Liver (tissue), 9 donors: ENCODE data around the gene PLCB1. TPM values are rescaled to one million over a fixed set of nuclear protein-coding genes. Genes with fewer than 3 reads are reported as not detected.

ENCODE experiments used
- DNase-seq: peaks from one replicate; pipeline ENCODE4 v3.0.0-alpha.2; 2017; ENCODE audit warnings: low spot score
- H3K27ac ChIP-seq, 2 donors: one replicate each; pipeline ENCODE4 v1.7.0; 2013; ENCODE audit warnings: inconsistent platforms in 2 of 2, low read length in 2 of 2, control low read depth in 1 of 2, low read depth in 1 of 2, mild to moderate bottlenecking in 1 of 2
- H3K27me3 ChIP-seq, 4 donors: one replicate each; pipeline versions ENCODE4 v1.6.1 to v1.7.0; 2013; ENCODE audit warnings: low read length in 3 of 4, inconsistent platforms in 1 of 4, mild to moderate bottlenecking in 1 of 4, moderate library complexity in 1 of 4; ENCODE audit not compliant: control insufficient read depth in 4 of 4, insufficient read depth in 4 of 4
- H3K36me3 ChIP-seq, 4 donors: one replicate each; pipeline versions ENCODE4 v1.6.1 to v1.7.0; 2013; ENCODE audit warnings: low read length in 3 of 4, mild to moderate bottlenecking in 3 of 4, low read depth in 1 of 4, moderate library complexity in 1 of 4; ENCODE audit not compliant: control insufficient read depth in 4 of 4, insufficient read depth in 3 of 4
- H3K4me1 ChIP-seq, 4 donors: one replicate each; pipeline versions ENCODE4 v1.6.1 to v1.7.0; 2013; ENCODE audit warnings: low read length in 3 of 4, mild to moderate bottlenecking in 3 of 4, moderate library complexity in 1 of 4; ENCODE audit not compliant: control insufficient read depth in 4 of 4, insufficient read depth in 4 of 4
- H3K4me3 ChIP-seq, 3 donors: one replicate each; pipeline versions ENCODE4 v1.6.1 to v1.7.0; 2013; ENCODE audit warnings: low read length in 3 of 3, control low read depth in 1 of 3, low read depth in 1 of 3, mild to moderate bottlenecking in 1 of 3
- H3K9ac ChIP-seq, 2 donors: one replicate each; pipeline ENCODE4 v1.7.0; 2013; ENCODE audit warnings: low read length in 2 of 2, mild to moderate bottlenecking in 2 of 2, moderate library complexity in 2 of 2, control low read depth in 1 of 2, low read depth in 1 of 2
- H3K9me3 ChIP-seq, 4 donors: one replicate each; pipeline versions ENCODE4 v1.6.1 to v1.7.0; 2013; ENCODE audit warnings: low read length in 3 of 4; ENCODE audit not compliant: control insufficient read depth in 4 of 4
- ATF3 ChIP-seq: IDR thresholded peaks from 2 replicates; pipeline ENCODE4 v1.6.1; 2016; ENCODE audit warnings: antibody characterized with exemption
- EGR1 ChIP-seq, 2 donors: IDR thresholded peaks; 2 replicates each; pipeline ENCODE4 v1.6.1; 2016 to 2018; ENCODE audit warnings: antibody characterized with exemption in 2 of 2, low read depth in 2 of 2
- FOXA1 ChIP-seq: IDR thresholded peaks from 2 replicates; pipeline ENCODE4 v1.6.1; 2016; ENCODE audit warnings: antibody characterized with exemption
- FOXA2 ChIP-seq: IDR thresholded peaks from 2 replicates; pipeline ENCODE4 v1.6.1; 2016; ENCODE audit warnings: antibody characterized with exemption
- GABPA ChIP-seq, 2 donors: IDR thresholded peaks in 1 of 2; conservative IDR thresholded peaks in 1 of 2; 2 replicates each; pipeline ENCODE4 v1.6.1; 2016; ENCODE audit warnings: antibody characterized with exemption in 2 of 2, mild to moderate bottlenecking in 1 of 2, moderate library complexity in 1 of 2
- HNF4A ChIP-seq, 2 donors: conservative IDR thresholded peaks; 2 replicates each; pipeline ENCODE4 v1.6.1; 2016; ENCODE audit warnings: antibody characterized with exemption in 2 of 2, mild to moderate bottlenecking in 2 of 2
- HNF4G ChIP-seq: IDR thresholded peaks from 2 replicates; pipeline ENCODE4 v1.6.1; 2016; ENCODE audit warnings: antibody characterized with exemption
- JUND ChIP-seq, 2 donors: IDR thresholded peaks; 2 replicates each; pipeline ENCODE4 v1.6.1; 2016; ENCODE audit warnings: antibody characterized with exemption in 2 of 2
- MAX ChIP-seq: IDR thresholded peaks from 2 replicates; pipeline ENCODE4 v1.6.1; 2016; ENCODE audit warnings: antibody characterized with exemption
- NR2F2 ChIP-seq: IDR thresholded peaks from 2 replicates; pipeline ENCODE4 v1.6.1; 2016; ENCODE audit warnings: antibody characterized with exemption
- RAD21 ChIP-seq, 2 donors: IDR thresholded peaks; 2 replicates each; pipeline ENCODE4 v1.6.1; 2016; ENCODE audit warnings: antibody characterized with exemption in 2 of 2, mild to moderate bottlenecking in 2 of 2
- REST ChIP-seq: IDR thresholded peaks from 2 replicates; pipeline ENCODE4 v1.6.1; 2016; ENCODE audit warnings: antibody characterized with exemption, mild to moderate bottlenecking
- RXRA ChIP-seq, 2 donors: IDR thresholded peaks; 2 replicates each; pipeline ENCODE4 v1.6.1; 2017 to 2018; ENCODE audit warnings: antibody characterized with exemption in 2 of 2, mild to moderate bottlenecking in 1 of 2
- SP1 ChIP-seq: IDR thresholded peaks from 2 replicates; pipeline ENCODE4 v1.6.1; 2018; ENCODE audit warnings: antibody characterized with exemption, mild to moderate bottlenecking
- TAF1 ChIP-seq: conservative IDR thresholded peaks from 2 replicates; pipeline ENCODE4 v1.6.1; 2016; ENCODE audit warnings: antibody characterized with exemption, mild to moderate bottlenecking
- YY1 ChIP-seq: IDR thresholded peaks from 2 replicates; pipeline ENCODE4 v1.6.1; 2016; ENCODE audit warnings: antibody characterized with exemption, mild to moderate bottlenecking
- WGBS: extraction: QIAGEN DNeasy Blood & Tissue Kit; methylation state at CpG from one replicate; pipeline ENCODE4 v1.1.7; 2013; 5-methylcytosine and 5-hydroxymethylcytosine counted together
- polyA plus RNA-seq, 2 donors: library from polyadenylated mRNA; stranded (reverse) in 1 of 2; unstranded in 1 of 2; fragments of 200-250 nt in 1 of 2; fragments of >200 nt in 1 of 2; fragmentation: Nextera tagmentation in 1 of 2; extraction: Ambion mirVana in 1 of 2; gene quantifications; one replicate each; pipeline versions ENCODE4 v1.2.1 to v1.2.3, GENCODE V29; 2013 to 2015
- total RNA-seq, 2 donors: library from RNA; depleted of rRNA; stranded (reverse); fragments of >200 nt; gene quantifications; one replicate each; pipeline ENCODE4 v1.2.3, GENCODE V29; 2014
- TF ChIP-seq, protein P1 (sequence below): IDR thresholded peaks from 2 replicates; pipeline ENCODE4 v1.6.1; 2016; ENCODE audit warnings: antibody characterized with exemption
- donor health status: healthy.
- donor health status: healthy.
- donor health status: healthy.
- donor health status: healthy.
- donor health status: healthy.

Gene PLCB1
- total and polyA plus RNA-seq, 4 donors: 3.7 to 13.5 (median 5.9) TPM

DNA sequence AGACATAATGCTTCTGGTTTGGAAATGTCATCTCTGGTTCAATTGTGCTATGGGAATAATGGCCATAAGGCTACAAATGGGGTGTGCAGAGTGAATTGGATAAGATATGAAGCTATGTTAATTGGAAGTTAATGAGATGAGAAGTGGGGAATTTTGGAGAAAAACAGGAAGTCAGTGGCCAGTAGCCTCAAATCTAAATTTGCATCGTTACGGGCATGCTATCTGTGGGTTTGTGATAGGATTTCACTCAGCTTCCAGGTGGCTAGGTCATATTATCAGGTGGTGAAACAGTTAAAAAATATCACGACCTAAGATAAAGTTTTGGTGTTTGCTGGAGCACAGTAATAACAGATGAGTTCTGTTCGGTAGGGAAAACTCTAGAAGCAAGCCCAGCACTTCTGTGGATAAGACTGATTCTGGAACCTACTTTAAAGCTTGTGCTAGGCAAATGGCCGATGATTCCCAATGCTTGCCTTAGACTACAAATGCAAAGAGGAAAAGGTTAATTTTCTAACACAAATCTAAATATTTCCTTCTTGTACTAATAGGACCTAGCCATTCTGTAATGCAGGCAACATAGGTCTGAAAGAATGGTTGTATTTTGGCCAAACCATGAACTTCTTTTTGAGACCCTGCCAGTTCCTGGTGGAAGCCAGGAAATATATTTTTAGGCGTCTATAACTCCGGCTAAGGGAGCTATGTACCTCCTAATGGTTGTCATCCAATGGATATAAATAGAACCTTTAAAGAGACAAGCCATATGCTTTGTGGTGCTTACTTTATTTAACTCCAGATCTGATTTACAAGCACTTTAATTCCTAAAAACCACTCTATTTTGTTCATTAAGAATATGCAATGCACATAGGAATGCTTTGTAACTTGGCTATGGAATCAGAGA, 111.0 kb downstream of the PLCB1 start:
- no peaks in the 10 kb centered on the region for H3K27me3 ChIP-seq
- H3K4me3 ChIP-seq: no peak overlapping the region
- DNase-seq: no peak

GRCh38 chr20:8244637-8245036, 112.6 kb downstream of the PLCB1 start:
- WGBS: 65% methylated on average over 2 of the region's 2 CpGs

More for the DNA sequence above, 111.0 kb downstream of the PLCB1 start:
- Histone ChIP-seq H3K9ac (no peak overlapping the region), H3K27ac (no peak overlapping the region), H3K4me1 (no peaks in the 10 kb centered on the region), H3K36me3 (no peaks in the 10 kb centered on the region), H3K9me3 (no peaks in the 10 kb centered on the region)
- TF ChIP-seq ATF3 (no peak), REST (no peak), MAX (no peak), FOXA1 (no peak), SP1 (no peak), NR2F2 (no peak), FOXA2 (no peak), TAF1 (no peak), HNF4G (no peak), HNF4A (conservative IDR thresholded peaks at IDR 0.05) (no peak), EGR1 (IDR thresholded peaks at IDR 0.05; ENCODE audit: low read depth in 2 of 2) (no peak), RAD21 (IDR thresholded peaks at IDR 0.05) (no peak), YY1 (no peak), JUND (IDR thresholded peaks at IDR 0.05) (no peak), RXRA (IDR thresholded peaks at IDR 0.05) (no peak)
- TF ChIP-seq, protein P1, sequence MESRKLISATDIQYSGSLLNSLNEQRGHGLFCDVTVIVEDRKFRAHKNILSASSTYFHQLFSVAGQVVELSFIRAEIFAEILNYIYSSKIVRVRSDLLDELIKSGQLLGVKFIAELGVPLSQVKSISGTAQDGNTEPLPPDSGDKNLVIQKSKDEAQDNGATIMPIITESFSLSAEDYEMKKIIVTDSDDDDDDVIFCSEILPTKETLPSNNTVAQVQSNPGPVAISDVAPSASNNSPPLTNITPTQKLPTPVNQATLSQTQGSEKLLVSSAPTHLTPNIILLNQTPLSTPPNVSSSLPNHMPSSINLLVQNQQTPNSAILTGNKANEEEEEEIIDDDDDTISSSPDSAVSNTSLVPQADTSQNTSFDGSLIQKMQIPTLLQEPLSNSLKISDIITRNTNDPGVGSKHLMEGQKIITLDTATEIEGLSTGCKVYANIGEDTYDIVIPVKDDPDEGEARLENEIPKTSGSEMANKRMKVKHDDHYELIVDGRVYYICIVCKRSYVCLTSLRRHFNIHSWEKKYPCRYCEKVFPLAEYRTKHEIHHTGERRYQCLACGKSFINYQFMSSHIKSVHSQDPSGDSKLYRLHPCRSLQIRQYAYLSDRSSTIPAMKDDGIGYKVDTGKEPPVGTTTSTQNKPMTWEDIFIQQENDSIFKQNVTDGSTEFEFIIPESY: no peak
- WGBS: 76% methylated on average over 7 of the region's 7 CpGs

More at GRCh38 chr20:8244637-8245036, 112.6 kb downstream of the PLCB1 start:
- Histone ChIP-seq H3K4me3 (no peak overlapping the region), H3K9ac (no peak overlapping the region), H3K27ac (no peak overlapping the region), H3K27me3 (no peaks in the 10 kb centered on the region), H3K36me3 (no peaks in the 10 kb centered on the region), H3K9me3 (no peaks in the 10 kb centered on the region), H3K4me1 (no peaks in the 10 kb centered on the region)
- TF ChIP-seq GABPA (IDR thresholded peaks at IDR 0.05 in 1 of 2, conservative IDR thresholded peaks at IDR 0.05 in 1 of 2) (no peak), HNF4A (conservative IDR thresholded peaks at IDR 0.05) (peak; percentile 4 to 14), ATF3 (peak; percentile 92), RAD21 (IDR thresholded peaks at IDR 0.05) (peak in 1 of 2 donors; percentile 15)
- DNase-seq: no peak
